Measurements from ENCODE around the gene UBAP2L. TPM values are rescaled to one million over a fixed set of nuclear protein-coding genes. Genes with fewer than 3 reads are reported as not detected.
A peak's percentile ranks its signal among the peaks of the same experiment; 100 is the strongest.
"Not testable (repeated sequence)": the region's sequence is repeated elsewhere in the genome, so short reads cannot be mapped to it uniquely, and the experiment has no call there.

The UBAP2L gene
- total RNA-seq, 1 donor from 2014 or later, result 120 TPM

DNA sequence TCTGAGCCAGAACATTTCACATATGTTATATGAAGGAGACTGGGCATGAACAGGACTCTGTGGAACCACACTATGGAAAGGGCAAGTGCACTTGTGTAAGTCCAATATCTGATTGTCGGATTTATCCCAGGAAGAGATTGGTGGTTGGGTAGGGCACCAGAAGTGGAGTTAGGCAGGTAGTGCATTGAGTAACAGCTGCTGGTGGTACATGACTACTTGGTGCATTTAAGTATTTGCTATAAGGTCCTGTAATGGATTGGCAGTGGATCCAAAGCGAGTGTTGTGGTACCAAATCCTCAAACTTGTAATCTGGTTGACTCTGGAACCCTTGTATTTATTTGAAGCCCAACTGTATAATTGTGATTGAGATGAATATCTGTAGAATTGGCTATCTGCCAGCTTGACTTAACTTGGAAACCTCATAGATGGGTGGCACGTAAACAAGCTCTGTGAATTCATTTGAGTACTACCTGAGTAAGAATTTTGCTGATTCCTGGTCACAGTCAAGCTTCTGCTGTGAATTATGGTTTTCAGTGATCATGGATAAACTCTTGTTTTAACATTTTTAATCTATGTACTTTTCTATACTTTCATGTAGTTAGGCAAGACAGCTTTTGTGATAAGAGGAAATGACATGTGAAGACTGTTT is 21.1 kb downstream of the UBAP2L start:
- no peak for DNase-seq (ENCODE audit: extremely low read depth, low read depth, low spot score)

GRCh38 chr1:154253671-154254070 is 32.9 kb downstream of the UBAP2L start:
- DNase-seq (ENCODE audit: extremely low read depth, low read depth, low spot score), result no peak

- DNase-seq (ENCODE audit: extremely low read depth, low read depth, low spot score), result no peak
Observed at GRCh38 chr1:154256686-154257085, 35.9 kb downstream of the UBAP2L start.

GRCh38 chr1:154258784-154259183 is 38.0 kb downstream of the UBAP2L start:
- DNase-seq (ENCODE audit: extremely low read depth, low read depth, low spot score), result no peak

- DNase-seq (ENCODE audit: extremely low read depth, low read depth, low spot score), result no peak
Observed at GRCh38 chr1:154260127-154260526, 39.4 kb downstream of the UBAP2L start.

DNA sequence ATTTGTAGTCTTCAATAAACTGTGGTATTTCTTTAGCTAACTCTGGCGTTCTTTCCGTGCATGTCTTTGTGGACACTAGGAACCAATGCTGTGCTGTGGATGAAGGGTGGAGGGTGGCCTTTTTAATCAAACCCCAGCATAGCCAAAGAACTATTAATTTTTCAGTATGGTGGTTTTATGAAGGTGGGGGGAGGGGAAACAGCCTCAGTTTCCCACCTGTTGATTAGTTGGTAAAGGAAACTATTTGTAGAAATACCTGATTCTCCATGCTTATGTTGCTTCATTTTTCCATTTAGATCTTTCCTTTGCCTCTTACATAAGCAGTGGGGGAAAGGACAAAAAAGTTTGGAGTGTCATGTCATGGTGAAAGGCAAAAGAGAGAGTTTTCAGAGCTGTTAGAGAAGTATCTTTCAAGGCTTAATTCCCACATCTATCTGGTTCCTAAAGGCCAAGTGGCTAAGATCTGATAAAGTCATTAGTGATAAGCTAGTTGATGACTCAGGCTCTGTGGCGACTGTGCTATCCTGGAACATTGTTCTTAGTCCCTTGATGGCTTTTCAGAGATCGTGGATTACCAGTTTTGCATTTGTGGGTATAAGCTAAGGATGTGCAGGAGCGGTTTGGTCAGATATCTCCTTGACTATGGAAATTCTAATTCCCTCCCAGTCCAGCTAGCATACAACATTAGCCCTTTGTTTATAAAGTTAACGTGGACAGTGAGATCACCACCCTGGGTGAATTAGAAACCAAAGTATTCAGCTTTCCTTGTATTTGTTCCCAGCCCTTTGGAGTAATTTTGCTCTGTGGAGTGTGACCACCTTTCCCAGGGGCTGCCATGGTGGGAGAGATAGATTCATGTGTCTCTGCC is 42.9 kb downstream of the UBAP2L start:
- DNase-seq (ENCODE audit: extremely low read depth, low read depth, low spot score), result no peak

DNA sequence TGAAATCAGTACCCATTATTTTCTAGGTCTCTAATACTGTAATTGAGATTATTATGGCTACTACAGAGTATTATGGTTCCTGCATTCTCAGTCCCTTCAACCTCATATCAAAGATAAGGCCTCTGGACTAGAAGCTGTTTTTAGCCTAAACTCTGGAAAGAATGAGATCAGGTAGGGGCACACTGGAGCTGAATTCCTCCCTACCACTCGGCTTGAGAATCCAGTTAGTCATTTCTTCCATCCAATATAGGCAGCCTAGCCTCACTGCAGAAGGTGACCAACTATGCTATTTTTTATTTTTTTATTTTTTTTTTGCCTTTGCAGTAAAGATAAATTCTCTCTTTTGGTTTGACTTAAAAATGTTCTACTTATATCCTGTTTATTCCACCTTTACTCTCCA is 43.7 kb downstream of the UBAP2L start:
- DNase-seq (ENCODE audit: extremely low read depth, low read depth, low spot score), result no peak

DNA sequence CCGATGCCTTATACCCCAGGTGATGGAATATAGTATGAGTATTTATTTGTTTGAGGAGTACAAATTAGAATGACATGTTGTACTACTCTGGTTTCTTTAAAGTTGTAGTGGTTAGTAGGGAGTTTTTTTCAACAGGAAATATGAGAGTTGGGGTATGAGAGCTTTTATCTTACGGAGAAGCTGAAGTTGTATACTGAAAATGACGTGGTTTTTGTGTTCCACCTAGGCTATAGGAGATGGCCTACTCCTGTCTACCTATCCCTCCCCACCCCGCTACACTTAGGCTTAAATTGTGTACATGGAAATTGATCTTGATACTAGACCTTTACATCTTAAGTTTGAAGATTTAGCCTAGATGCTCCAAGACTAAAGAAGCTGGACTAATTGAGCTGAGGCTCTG is 44.8 kb downstream of the UBAP2L start:
- no peak for DNase-seq (ENCODE audit: extremely low read depth, low read depth, low spot score)

DNA sequence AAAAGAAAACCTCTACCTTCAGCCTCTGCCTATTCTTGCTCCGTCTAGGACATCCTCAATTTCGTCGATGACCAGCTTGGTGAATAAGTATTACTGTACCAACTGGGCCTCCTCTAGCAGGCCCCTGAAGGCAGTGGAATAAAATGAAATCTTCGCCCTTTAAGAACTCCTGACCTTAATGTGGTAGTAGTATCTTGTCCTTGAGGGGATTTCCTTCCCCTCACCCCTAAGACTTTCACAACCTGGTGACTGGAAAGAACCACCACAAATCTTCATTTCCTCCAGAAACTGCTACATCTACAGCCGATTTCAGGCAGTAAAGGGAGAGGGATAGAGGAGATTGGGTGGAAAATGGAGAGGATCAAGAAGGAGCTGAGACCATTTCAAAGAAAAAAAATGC is 50.1 kb downstream of the UBAP2L start:
- DNase-seq (ENCODE audit: extremely low read depth, low read depth, low spot score), result no peak

DNA sequence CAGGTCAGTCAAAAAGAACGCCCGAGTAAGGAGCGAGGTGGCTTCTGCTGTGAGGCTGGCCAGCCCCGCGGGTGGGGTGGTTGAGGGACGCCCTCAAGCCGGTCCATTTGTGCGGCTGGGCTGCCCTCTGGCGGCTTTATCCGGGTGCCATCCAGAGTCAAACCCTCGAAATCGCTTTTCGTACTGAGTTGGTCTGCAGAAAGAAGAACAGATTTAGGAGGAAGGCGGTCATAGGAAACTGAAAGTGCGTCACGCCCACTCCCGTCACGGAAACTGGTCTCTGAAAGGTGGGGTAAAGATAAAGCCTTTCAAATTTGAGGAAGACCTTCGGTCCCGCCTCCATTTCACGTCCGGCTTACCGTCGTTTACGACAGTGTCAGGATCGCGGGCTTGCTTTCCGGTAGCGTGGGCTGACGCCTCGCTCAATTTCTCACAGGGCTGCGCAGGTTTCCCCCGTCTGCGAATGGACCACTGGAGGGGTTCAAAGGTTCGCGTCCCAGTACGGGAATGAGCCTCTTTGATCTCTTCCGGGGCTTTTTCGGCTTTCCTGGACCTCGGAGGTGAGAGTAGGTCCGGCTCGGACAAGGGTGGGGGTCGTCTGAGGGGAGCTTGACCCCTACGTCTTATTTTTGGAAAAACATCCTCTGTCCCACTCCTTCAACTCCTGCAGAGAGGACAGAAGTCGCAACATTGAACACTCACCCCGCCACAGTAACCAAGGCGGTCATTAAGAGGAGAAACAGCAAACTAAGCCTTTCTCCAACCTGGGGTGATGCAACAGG is 51.7 kb downstream of the UBAP2L start, which contains the start of gene HAX1:
HAX1 (plus strand) TSS at position 413 of the 782 bp plus-strand sequence; CDS start at position 508, 95 bp downstream.
- peak; percentile 90 for DNase-seq (ENCODE audit: extremely low read depth, low read depth, low spot score)

DNA sequence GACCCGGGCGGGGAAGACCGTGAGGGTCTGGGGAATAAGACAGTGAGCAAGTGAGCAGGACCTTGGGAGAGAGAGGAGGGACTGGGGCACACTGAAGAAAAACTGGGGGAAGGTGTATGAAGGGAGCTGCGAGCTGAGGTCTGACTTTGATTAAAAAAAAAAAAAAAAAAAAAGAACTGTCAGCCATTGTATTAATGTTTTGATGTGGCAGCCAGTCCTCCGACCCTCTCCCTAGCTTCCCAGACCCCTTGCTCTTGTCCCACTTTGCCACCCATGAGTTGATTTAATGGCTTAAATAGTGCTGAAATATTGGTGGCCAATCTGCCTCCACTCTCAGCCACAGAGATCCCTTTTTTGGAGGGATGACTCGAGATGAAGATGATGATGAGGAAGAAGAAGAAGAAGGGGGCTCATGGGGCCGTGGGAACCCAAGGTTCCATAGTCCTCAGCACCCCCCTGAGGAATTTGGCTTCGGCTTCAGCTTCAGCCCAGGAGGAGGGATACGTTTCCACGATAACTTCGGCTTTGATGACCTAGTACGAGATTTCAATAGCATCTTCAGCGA is 52.3 kb downstream of the UBAP2L start:
- DNase-seq (ENCODE audit: extremely low read depth, low read depth, low spot score), result no peak

- DNase-seq (ENCODE audit: extremely low read depth, low read depth, low spot score), result no peak
Observed at GRCh38 chr1:154276797-154277196, 56.0 kb downstream of the UBAP2L start.

- DNase-seq (ENCODE audit: extremely low read depth, low read depth, low spot score), result not testable (repeated sequence)
Observed at GRCh38 chr1:154287591-154287990, 66.8 kb downstream of the UBAP2L start.

GRCh38 chr1:154288661-154289060 is 67.9 kb downstream of the UBAP2L start:
- DNase-seq (ENCODE audit: extremely low read depth, low read depth, low spot score), result no peak

GRCh38 chr1:154290921-154291320 is 70.2 kb downstream of the UBAP2L start:
- DNase-seq (ENCODE audit: extremely low read depth, low read depth, low spot score), result no peak

- no peak for DNase-seq (ENCODE audit: extremely low read depth, low read depth, low spot score)
Observed at GRCh38 chr1:154295408-154296235, 74.9 kb downstream of the UBAP2L start.

- DNase-seq (ENCODE audit: extremely low read depth, low read depth, low spot score), result no peak
Observed at GRCh38 chr1:154301582-154301981, 80.8 kb downstream of the UBAP2L start.

GRCh38 chr1:154304664-154305337 is 84.0 kb downstream of the UBAP2L start:
- DNase-seq (ENCODE audit: extremely low read depth, low read depth, low spot score), result no peak

- DNase-seq (ENCODE audit: extremely low read depth, low read depth, low spot score), result no peak
Observed at GRCh38 chr1:154306151-154306550, 85.4 kb downstream of the UBAP2L start.
